ENCODE results near the gene IREB2.

The IREB2 gene

DNA sequence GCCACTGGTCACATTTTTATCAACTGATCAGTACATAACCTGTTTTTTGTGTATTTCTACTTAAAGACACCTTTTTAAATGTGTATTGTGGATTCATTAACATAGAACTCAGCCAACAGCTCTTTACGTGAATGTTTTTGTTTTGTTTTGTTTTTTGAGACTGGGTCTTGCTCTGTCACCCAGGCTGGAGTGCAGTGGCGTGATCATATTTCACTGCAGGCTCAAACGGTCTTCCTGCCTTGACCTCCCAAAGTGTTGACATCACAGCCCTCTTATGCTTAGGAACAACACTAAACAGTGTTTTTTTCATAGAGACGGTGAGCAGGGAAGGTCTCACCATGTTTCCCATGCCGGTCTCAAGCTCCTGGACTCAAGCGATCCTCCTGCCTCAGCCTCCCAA, 112.2 kb downstream of the IREB2 start:
- no peak for DNase-seq (ENCODE audit: low read depth)

DNA sequence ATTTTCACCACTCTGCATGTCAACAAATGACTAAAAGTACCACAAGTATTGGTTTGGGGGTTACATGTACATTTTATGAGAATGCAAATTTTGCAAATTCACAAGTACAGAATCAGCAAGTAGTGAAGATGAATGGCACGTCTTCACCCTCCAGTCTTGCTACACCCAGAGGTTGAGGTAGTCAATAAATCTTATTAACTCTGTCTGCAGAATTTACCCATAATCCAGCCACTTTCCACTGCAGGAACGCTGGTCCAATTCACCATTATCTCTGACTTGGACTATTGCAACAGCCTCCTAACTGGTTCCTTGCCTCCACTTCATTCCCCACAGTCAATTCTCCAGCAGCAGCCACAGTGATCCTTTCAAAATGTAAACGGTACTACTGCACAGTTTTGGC, 112.8 kb downstream of the IREB2 start:
- DNase-seq (ENCODE audit: low read depth) = no peak
